IMR-90 (cell line): ENCODE measurements around the gene ACACB. TPM values are rescaled to one million over a fixed set of nuclear protein-coding genes. Genes with fewer than 3 reads are reported as not detected.

Source experiments
- ATAC-seq: fragments of 200-7000 bp; cut with Tn5 transposase; 2 replicates; pipeline ENCODE4 v1.9.1; 2020; ENCODE audit warnings: low read depth, mild to moderate bottlenecking, moderate library complexity
- BruUV-seq: library from RNA; stranded (reverse); fragments of 400-500 nt; replicated peaks from 2 replicates; lab custom pipeline; 2021; lab: Mats Ljungman, UMichigan
- CTCF ChIA-PET: fragments of 300-600 bp; formaldehyde crosslinking; extraction: SDS; loops from one replicate; lab custom pipeline; 2021; ENCODE audit warnings: antibody characterized with exemption; lab: Yijun Ruan, JAX
- POLR2A ChIA-PET: fragments of 300-600 bp; sonication (Branson Sonifier 250); formaldehyde crosslinking; loops from one replicate; lab custom pipeline; 2022; ENCODE audit warnings: antibody characterized with exemption; ENCODE audit not compliant: unreplicated experiment; lab: Charles Lee
- DNase-seq: peaks from one replicate; pipeline ENCODE4 v3.0.0; 2013
- H2AFZ ChIP-seq: replicated peaks from 2 replicates; pipeline ENCODE3; 2013; ENCODE audit warnings: low read length, mild to moderate bottlenecking; ENCODE audit not compliant: poor library complexity
- H2AK5ac ChIP-seq: 2 replicates; pipeline ENCODE4 v1.6.1; 2013; ENCODE audit warnings: low read depth, low read length, inconsistent platforms
- H2AK9ac ChIP-seq: replicated peaks from 2 replicates; pipeline ENCODE3; 2013; ENCODE audit warnings: mild to moderate bottlenecking, low read depth, low read length, moderate library complexity; ENCODE audit not compliant: poor library complexity
- H2BK120ac ChIP-seq: 2 replicates; pipeline ENCODE4 v1.6.1; 2013; ENCODE audit warnings: low read depth, low read length, inconsistent platforms
- H2BK15ac ChIP-seq: 3 replicates; pipeline ENCODE4 v1.6.1; 2013; ENCODE audit warnings: low read depth, low read length, inconsistent platforms
- H2BK20ac ChIP-seq: 2 replicates; pipeline ENCODE4 v1.6.1; 2013; ENCODE audit warnings: low read depth, mild to moderate bottlenecking, inconsistent platforms, low read length, moderate library complexity
- H2BK5ac ChIP-seq: 2 replicates; pipeline ENCODE4 v1.6.1; 2013; ENCODE audit warnings: mild to moderate bottlenecking, low read depth, low read length, inconsistent platforms; ENCODE audit not compliant: poor library complexity, severe bottlenecking
- H3K14ac ChIP-seq: replicated peaks from 2 replicates; pipeline ENCODE4 v1.6.1; 2013; ENCODE audit warnings: low read depth, low read length, inconsistent platforms
- H3K18ac ChIP-seq: 2 replicates; pipeline ENCODE4 v1.6.1; 2013; ENCODE audit warnings: low read depth, low read length, control low read depth
- H3K23ac ChIP-seq: 2 replicates; pipeline ENCODE4 v1.6.1; 2013; ENCODE audit warnings: low read depth, low read length, inconsistent platforms
- H3K27ac ChIP-seq: 2 replicates; pipeline ENCODE4 v1.5.1; 2013; ENCODE audit warnings: mild to moderate bottlenecking, control low read depth, low read length; ENCODE audit not compliant: insufficient read depth
- H3K27me3 ChIP-seq: 2 replicates; pipeline ENCODE4 v1.6.1; 2013; ENCODE audit warnings: low read length; ENCODE audit not compliant: control insufficient read depth, insufficient read depth
- H3K36me3 ChIP-seq: 2 replicates; pipeline ENCODE4 v1.6.1; 2013; ENCODE audit warnings: low read length, mixed read lengths; ENCODE audit not compliant: control insufficient read depth, insufficient read depth
- H3K4ac ChIP-seq: 2 replicates; pipeline ENCODE4 v1.6.1; 2013; ENCODE audit warnings: low read depth, low read length, inconsistent platforms
- H3K4me1 ChIP-seq: 2 replicates; pipeline ENCODE4 v1.6.1; 2013; ENCODE audit warnings: low read length, mixed read lengths; ENCODE audit not compliant: control insufficient read depth, insufficient read depth
- H3K4me2 ChIP-seq: 2 replicates; pipeline ENCODE4 v1.6.1; 2013; ENCODE audit warnings: low read depth, mild to moderate bottlenecking, control low read depth, low read length, moderate library complexity
- H3K4me3 ChIP-seq: 2 replicates; pipeline ENCODE4 v1.5.1; 2013; ENCODE audit warnings: low read depth, mild to moderate bottlenecking, control low read depth, low read length, moderate library complexity; ENCODE audit not compliant: insufficient read depth
- H3K56ac ChIP-seq: 2 replicates; pipeline ENCODE4 v1.6.1; 2013; ENCODE audit warnings: low read length, inconsistent platforms; ENCODE audit not compliant: insufficient read depth; ENCODE audit errors: extremely low read depth
- H3K79me1 ChIP-seq, 2 experiments: 2 replicates each; pipeline ENCODE4 v1.6.1; 2013; ENCODE audit warnings: low read length in 2 of 2, inconsistent platforms in 1 of 2, low read depth in 1 of 2
- H3K9ac ChIP-seq: 2 replicates; pipeline ENCODE4 v1.6.1; 2013; ENCODE audit warnings: low read depth, low read length, control low read depth
- H3K9me1 ChIP-seq: 2 replicates; pipeline ENCODE4 v1.6.1; 2013; ENCODE audit warnings: low read length, inconsistent platforms; ENCODE audit not compliant: insufficient read depth
- H3K9me3 ChIP-seq: 2 replicates; pipeline ENCODE4 v1.6.1; 2013; ENCODE audit warnings: low read length; ENCODE audit not compliant: control insufficient read depth, insufficient read depth
- H4K20me1 ChIP-seq: 2 replicates; pipeline ENCODE4 v1.6.1; 2013; ENCODE audit warnings: low read length, inconsistent platforms; ENCODE audit not compliant: insufficient read depth
- H4K5ac ChIP-seq: 2 replicates; pipeline ENCODE4 v1.6.1; 2013; ENCODE audit warnings: mild to moderate bottlenecking, low read depth, low read length, control low read depth
- H4K8ac ChIP-seq, 2 experiments: 2 replicates each; pipeline ENCODE4 v1.6.1; 2013; ENCODE audit warnings: low read depth in 2 of 2, low read length in 2 of 2, control low read depth in 1 of 2, inconsistent platforms in 1 of 2
- H4K91ac ChIP-seq: 2 replicates; pipeline ENCODE4 v1.6.1; 2013; ENCODE audit warnings: low read depth, low read length, inconsistent platforms; ENCODE audit not compliant: insufficient read depth
- BHLHE40 ChIP-seq: fragments of 150-350 bp; IDR thresholded peaks from 2 replicates; pipeline ENCODE4 v1.6.1; 2016; ENCODE audit warnings: mild to moderate bottlenecking, low read depth, low read length
- CHD1 ChIP-seq: IDR thresholded peaks from 2 replicates; pipeline ENCODE4 v1.6.1; 2012; ENCODE audit warnings: low read depth, low read length, improper control_type of control experiment
- CTCF ChIP-seq: conservative IDR thresholded peaks from 2 replicates; pipeline ENCODE4 v1.5.1; 2012; ENCODE audit warnings: mild to moderate bottlenecking, low read depth, low read length, improper control_type of control experiment
- ELK1 ChIP-seq: fragments of 150-350 bp; IDR thresholded peaks from 2 replicates; pipeline ENCODE4 v1.6.1; 2016; ENCODE audit warnings: low read depth, mild to moderate bottlenecking, low read length, moderate library complexity, borderline replicate concordance
- MAFK ChIP-seq: IDR thresholded peaks from 2 replicates; pipeline ENCODE4 v1.6.1; 2012; ENCODE audit warnings: low read depth, low read length, improper control_type of control experiment
- MAZ ChIP-seq: IDR thresholded peaks from 2 replicates; pipeline ENCODE4 v1.6.1; 2012; ENCODE audit warnings: low read depth, mild to moderate bottlenecking, low read length, improper control_type of control experiment, moderate library complexity, borderline replicate concordance
- MXI1 ChIP-seq: IDR thresholded peaks from 2 replicates; pipeline ENCODE4 v1.6.1; 2012; ENCODE audit warnings: low read depth, mild to moderate bottlenecking, low read length, moderate library complexity, borderline replicate concordance
- NFE2L2 ChIP-seq: fragments of 150-350 bp; IDR thresholded peaks from 2 replicates; pipeline ENCODE4 v1.6.1; 2016; ENCODE audit warnings: low read depth, mild to moderate bottlenecking, low read length
- POLR2A ChIP-seq: IDR thresholded peaks from 2 replicates; pipeline ENCODE4 v1.6.1; 2012; ENCODE audit warnings: mild to moderate bottlenecking, low read depth, low read length
- RCOR1 ChIP-seq: IDR thresholded peaks from 2 replicates; pipeline ENCODE4 v1.6.1; 2012; ENCODE audit warnings: mild to moderate bottlenecking, low read length, improper control_type of control experiment; ENCODE audit not compliant: insufficient replicate concordance
- RFX5 ChIP-seq: IDR thresholded peaks from 2 replicates; pipeline ENCODE4 v1.8.0; 2012; ENCODE audit warnings: low read depth, mild to moderate bottlenecking, low read length, moderate library complexity
- SMC3 ChIP-seq: fragments of 150-350 bp; IDR thresholded peaks from 2 replicates; pipeline ENCODE4 v1.6.1; 2016; ENCODE audit warnings: low read depth, mild to moderate bottlenecking, antibody characterized with exemption, low read length, moderate library complexity
- USF2 ChIP-seq: fragments of 150-350 bp; IDR thresholded peaks from 2 replicates; pipeline ENCODE4 v1.6.1; 2017; ENCODE audit warnings: mild to moderate bottlenecking, antibody characterized with exemption, low read length, low read depth
- WGBS, 2 experiments: methylation state at CpG; one replicate each; pipeline versions ENCODE4 v1.1.5 to v1.1.7; 2013; ENCODE audit warnings: missing lambda C conversion rate in 2 of 2; ENCODE audit not compliant: insufficient read length in 1 of 2; ENCODE audit errors: extremely low coverage in 2 of 2; 5-methylcytosine and 5-hydroxymethylcytosine counted together
- dilution Hi-C: fragments of 300-500 bp; cut with HindIII; formaldehyde crosslinking; loops from one replicate; pipeline ENCODE4 v1.14.3; 2018; ENCODE audit warnings: low sequenced_read_pairs; ENCODE audit not compliant: unreplicated experiment
- in situ Hi-C: fragments of 300-500 bp; cut with MboI; formaldehyde crosslinking; loops from 3 replicates; pipeline ENCODE4 v1.14.3; 2019; ENCODE audit warnings: low sequenced_read_pairs, inconsistent platforms, mixed read lengths
- intact Hi-C: fragments of 100-400 bp; cut with micrococcal nuclease; formaldehyde crosslinking; loops from 2 replicates; pipeline ENCODE4 v1.10.0; 2022
- polyA plus RNA-seq, 3 experiments: library from polyadenylated mRNA; depleted of rRNA; stranded (reverse); fragments of >200 nt; gene quantifications; 2 replicates each; pipeline ENCODE4 v1.2.3, GENCODE V29; 2012; ENCODE audit warnings: low replicate concordance in 1 of 3
- total RNA-seq: library from RNA; depleted of rRNA; stranded (reverse); fragments of >200 nt; gene quantifications from 2 replicates; pipeline ENCODE4 v1.2.3, GENCODE V29; 2012

Gene ACACB
- total and polyA plus RNA-seq, 2 of the 4 experiments (the other 2 are of a cell fraction), result 2.0 to 2.1 TPM

- Histone ChIP-seq H3K14ac (no peak overlapping the region), H3K18ac (no peak overlapping the region), H2AFZ (no peak overlapping the region), H3K23ac (no peak overlapping the region), H3K9ac (no peak overlapping the region), H2AK5ac (no peak overlapping the region), H4K8ac (no peak overlapping the region), H2BK20ac (no peak overlapping the region), H3K4me1 (no peaks in the 10 kb centered on the region), H4K91ac (no peak overlapping the region), H4K20me1 (no peaks in the 10 kb centered on the region), H3K9me1 (no peaks in the 10 kb centered on the region), H2BK120ac (no peak overlapping the region), H3K56ac (no peak overlapping the region), H3K4ac (no peak overlapping the region), H3K4me3 (no peak overlapping the region), H3K27ac (no peak overlapping the region), H2BK15ac (no peak overlapping the region), H3K9me3 (no peaks in the 10 kb centered on the region), H4K5ac (no peak overlapping the region), H3K36me3 (no peaks in the 10 kb centered on the region), H3K4me2 (no peak overlapping the region), H2AK9ac (no peak overlapping the region), H2BK5ac (no peak overlapping the region), H3K79me1 (no peaks in the 10 kb centered on the region), H3K27me3 (peaks cover 11% of the 10 kb centered on the region; the same call in 1 of the 2 replicates)
- ATAC-seq, result no peak
- DNase-seq, result no peak
- dilution Hi-C loops, result no loop called here
- BruUV-seq, result no TSS peak
- in situ Hi-C loops, result no loop called here
- no peak for TF ChIP-seq POLR2A
- no peak for TF ChIP-seq SMC3
- no peak for TF ChIP-seq MAZ
- no peak for TF ChIP-seq MXI1
- TF ChIP-seq MAFK, result no peak
- TF ChIP-seq NFE2L2, result no peak
- no peak for TF ChIP-seq BHLHE40
- TF ChIP-seq CHD1, result no peak
- no peak for TF ChIP-seq CTCF
- TF ChIP-seq RCOR1, result no peak
- no peak for TF ChIP-seq USF2
- no peak for TF ChIP-seq ELK1
- TF ChIP-seq RFX5, result no peak
- CTCF ChIA-PET, result no interaction called here
- POLR2A ChIA-PET, result no interaction called here
- intact Hi-C loops, result no loop called here
- 50% methylated on average over 1 of the region's 3 CpGs; no CpG with 5 or more reads in 1 of the 2 experiments for WGBS, 2 experiments
Measured at GRCh38 chr12:109293106-109293505, 176.7 kb downstream of the ACACB start.
